GM12878 (cell line): Measurements from ENCODE around the gene CNST.

Experiments
- BRCA1 ChIP-seq: IDR thresholded peaks from 2 replicates; pipeline ENCODE4 v1.6.1; 2011; ENCODE audit warnings: low read depth, low read length, improper control_type of control experiment
- CTCF ChIP-seq, 3 experiments: IDR thresholded peaks in 2 of 3; conservative IDR thresholded peaks in 1 of 3; 2 replicates each; pipeline ENCODE4 v1.5.1; 2011; ENCODE audit warnings: low read depth in 3 of 3, low read length in 3 of 3, mild to moderate bottlenecking in 3 of 3, control low read depth in 2 of 3, moderate library complexity in 2 of 3, inconsistent platforms in 1 of 3, mixed read lengths in 1 of 3; ENCODE audit not compliant: control insufficient read depth in 2 of 3, insufficient read depth in 1 of 3; ENCODE audit errors: extremely low read depth in 1 of 3
- NFIC ChIP-seq: IDR thresholded peaks from 2 replicates; pipeline ENCODE4 v1.6.1; 2012; ENCODE audit warnings: low read depth, mild to moderate bottlenecking, inconsistent platforms, low read length, moderate library complexity
- SUZ12 ChIP-seq: fragments of 200-600 bp; sonication (generic); IDR thresholded peaks from one replicate; pipeline ENCODE4 v1.6.1; 2018; ENCODE audit warnings: antibody characterized with exemption, mild to moderate bottlenecking; ENCODE audit not compliant: unreplicated experiment
- YY1 ChIP-seq: IDR thresholded peaks from 2 replicates; pipeline ENCODE4 v1.6.1; 2011; ENCODE audit warnings: low read depth, mild to moderate bottlenecking, low read length

- no peak for TF ChIP-seq YY1
- no peak for TF ChIP-seq CTCF (IDR thresholded peaks at IDR 0.05 in 2 of 3, conservative IDR thresholded peaks at IDR 0.05 in 1 of 3; ENCODE audit: control insufficient read depth in 2 of 3, extremely low read depth in 1 of 3, insufficient read depth in 1 of 3, low read depth in 3 of 3, low read length in 3 of 3)
- no peak for TF ChIP-seq NFIC
- no peak for TF ChIP-seq BRCA1
- no peak for TF ChIP-seq SUZ12
Measured at GRCh38 chr1:246587606-246588005, 21.4 kb downstream of the CNST start.
